ENCODE results near the gene PDE8B.

Gene PDE8B

GRCh38 chr5:77425998-77426659 is 215.6 kb downstream of the PDE8B start:
- no peak overlapping the region for H3K4me3 ChIP-seq (replicated peaks; ENCODE audit: low read depth, low read length)
- TF ChIP-seq, protein P1, sequence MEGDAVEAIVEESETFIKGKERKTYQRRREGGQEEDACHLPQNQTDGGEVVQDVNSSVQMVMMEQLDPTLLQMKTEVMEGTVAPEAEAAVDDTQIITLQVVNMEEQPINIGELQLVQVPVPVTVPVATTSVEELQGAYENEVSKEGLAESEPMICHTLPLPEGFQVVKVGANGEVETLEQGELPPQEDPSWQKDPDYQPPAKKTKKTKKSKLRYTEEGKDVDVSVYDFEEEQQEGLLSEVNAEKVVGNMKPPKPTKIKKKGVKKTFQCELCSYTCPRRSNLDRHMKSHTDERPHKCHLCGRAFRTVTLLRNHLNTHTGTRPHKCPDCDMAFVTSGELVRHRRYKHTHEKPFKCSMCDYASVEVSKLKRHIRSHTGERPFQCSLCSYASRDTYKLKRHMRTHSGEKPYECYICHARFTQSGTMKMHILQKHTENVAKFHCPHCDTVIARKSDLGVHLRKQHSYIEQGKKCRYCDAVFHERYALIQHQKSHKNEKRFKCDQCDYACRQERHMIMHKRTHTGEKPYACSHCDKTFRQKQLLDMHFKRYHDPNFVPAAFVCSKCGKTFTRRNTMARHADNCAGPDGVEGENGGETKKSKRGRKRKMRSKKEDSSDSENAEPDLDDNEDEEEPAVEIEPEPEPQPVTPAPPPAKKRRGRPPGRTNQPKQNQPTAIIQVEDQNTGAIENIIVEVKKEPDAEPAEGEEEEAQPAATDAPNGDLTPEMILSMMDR (IDR thresholded peaks at IDR 0.05; ENCODE audit: low read depth, low read length, missing control alignments): no peak
- DNase-seq (ENCODE audit: extremely low read depth, low read depth): no peak

DNA sequence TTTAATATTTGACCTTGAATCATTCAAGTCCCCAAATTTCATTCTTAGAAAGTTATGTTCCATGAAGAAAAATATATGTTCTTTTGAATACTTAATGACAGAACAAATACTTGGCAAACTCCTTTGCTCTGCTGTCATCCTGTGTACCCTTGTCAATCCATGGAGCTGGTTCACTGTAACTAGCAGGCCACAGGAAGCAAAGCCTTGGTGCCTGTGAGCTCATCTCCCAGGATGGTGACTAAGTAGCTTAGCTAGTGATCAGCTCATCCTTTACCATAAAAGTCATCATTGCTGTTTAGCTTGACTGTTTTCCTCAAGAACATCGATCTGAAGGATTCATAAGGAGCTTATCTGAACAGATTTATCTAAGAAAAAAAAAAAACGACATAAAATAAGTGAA is 216.2 kb downstream of the PDE8B start:
- no peak for DNase-seq (ENCODE audit: extremely low read depth, low read depth)
- TF ChIP-seq, protein P1 (IDR thresholded peaks at IDR 0.05; ENCODE audit: low read depth, low read length, missing control alignments): no peak
- H3K4me3 ChIP-seq (replicated peaks; ENCODE audit: low read depth, low read length): no peak overlapping the region

DNA sequence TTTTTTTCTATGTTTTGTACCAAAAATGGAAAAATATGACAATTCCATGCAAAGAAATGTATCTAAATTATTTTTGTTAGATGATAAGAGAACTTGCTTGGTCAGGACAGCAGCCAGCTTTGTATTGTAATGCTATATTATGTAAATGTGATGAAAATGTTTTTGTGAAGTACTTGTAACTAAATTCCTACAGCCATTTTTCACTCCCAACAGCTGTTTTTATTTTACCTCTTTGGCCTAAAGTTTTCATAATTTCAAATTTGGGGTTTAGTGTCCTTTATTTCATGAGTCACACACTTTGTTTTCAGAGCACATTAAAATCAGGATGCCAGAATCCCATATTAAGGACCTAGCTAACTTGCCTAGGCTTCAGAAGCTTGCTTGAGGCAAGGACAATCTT is 217.5 kb downstream of the PDE8B start:
- no peak overlapping the region for H3K4me3 ChIP-seq (replicated peaks; ENCODE audit: low read depth, low read length)
- TF ChIP-seq, protein P1 (IDR thresholded peaks at IDR 0.05; ENCODE audit: low read depth, low read length, missing control alignments): no peak
- no peak for DNase-seq (ENCODE audit: extremely low read depth, low read depth)

DNA sequence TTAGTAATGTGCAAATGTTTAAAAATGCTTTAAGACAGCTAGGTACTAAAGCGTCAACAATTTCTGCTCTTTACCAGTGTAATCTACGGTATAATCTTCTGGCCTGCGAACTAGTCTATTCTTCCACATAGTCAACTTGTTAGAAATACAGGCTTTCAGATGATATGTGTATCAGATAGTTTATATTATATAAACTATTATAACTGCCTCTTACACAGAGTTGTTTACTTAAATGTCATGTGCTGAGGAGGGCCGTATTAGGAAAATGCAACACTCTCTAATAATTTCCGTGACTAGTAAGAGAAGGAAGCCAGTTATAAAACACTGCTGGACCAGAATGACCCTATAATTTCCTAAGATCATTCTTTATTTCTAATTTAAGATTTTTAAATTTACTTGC is 218.0 kb downstream of the PDE8B start:
- no peak overlapping the region for H3K4me3 ChIP-seq (replicated peaks; ENCODE audit: low read depth, low read length)
- TF ChIP-seq, protein P1 (IDR thresholded peaks at IDR 0.05; ENCODE audit: low read depth, low read length, missing control alignments): no peak

DNA sequence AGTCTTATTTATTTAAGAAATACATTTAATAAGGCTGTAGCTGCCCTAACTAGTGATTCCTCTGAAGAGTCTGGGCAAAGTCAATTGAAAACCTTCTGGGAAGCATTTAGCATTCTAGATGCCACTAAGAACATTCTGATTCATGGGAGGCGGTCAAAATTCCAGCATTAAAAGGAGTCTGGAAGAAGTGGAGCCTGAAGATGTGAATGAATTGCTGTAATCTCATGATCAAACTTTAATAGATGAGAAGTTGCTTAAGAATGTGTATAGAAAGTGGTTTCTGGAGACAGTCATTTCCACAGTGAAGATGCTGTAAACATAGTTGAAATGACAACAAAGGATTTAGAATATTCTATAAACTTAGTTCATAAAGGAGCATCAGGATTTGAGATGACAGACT is 220.2 kb downstream of the PDE8B start:
- TF ChIP-seq, protein P1 (IDR thresholded peaks at IDR 0.05; ENCODE audit: low read depth, low read length, missing control alignments): no peak
- no peak overlapping the region for H3K4me3 ChIP-seq (replicated peaks; ENCODE audit: low read depth, low read length)
- DNase-seq (ENCODE audit: extremely low read depth, low read depth): no peak

More for the DNA sequence above, 218.0 kb downstream of the PDE8B start:
- DNase-seq (ENCODE audit: extremely low read depth, low read depth): no peak

GRCh38 chr5:77431286-77431685 is 220.8 kb downstream of the PDE8B start:
- TF ChIP-seq, protein P1 (IDR thresholded peaks at IDR 0.05; ENCODE audit: low read depth, low read length, missing control alignments): no peak
- H3K4me3 ChIP-seq (replicated peaks; ENCODE audit: low read depth, low read length): no peak overlapping the region
- no peak for DNase-seq (ENCODE audit: extremely low read depth, low read depth)

- no peak overlapping the region for H3K4me3 ChIP-seq (replicated peaks; ENCODE audit: low read depth, low read length)
- DNase-seq (ENCODE audit: extremely low read depth, low read depth): no peak
- TF ChIP-seq, protein P1 (IDR thresholded peaks at IDR 0.05; ENCODE audit: low read depth, low read length, missing control alignments): no peak
These were observed 221.2 kb downstream of the PDE8B start for GRCh38 chr5:77431719-77432118.

Measured in HFF-Myc (cell line).